ENCODE measurements around the gene PINK1.

Gene PINK1

GRCh38 chr1:20645414-20645813 is 12.2 kb downstream of the PINK1 start:
- Histone ChIP-seq H4K20me1 (ENCODE audit: insufficient read depth, low read length) (no peaks in the 10 kb centered on the region), H3K36me3 (ENCODE audit: insufficient read depth, low read length) (peaks cover 16% of the 10 kb centered on the region), H3K4me3 (ENCODE audit: low read depth, low read length, poor library complexity, severe bottlenecking) (no peak overlapping the region), H3F3A (ENCODE audit: insufficient read depth, low read length) (no peaks in the 10 kb centered on the region), H3K9me3 (ENCODE audit: low read length) (no peaks in the 10 kb centered on the region), H2AFZ (ENCODE audit: low read length) (no peak overlapping the region), H3K27me3 (ENCODE audit: insufficient read depth, low read length) (no peaks in the 10 kb centered on the region; the same call in 1 of the 2 replicates), H3K4me1 (ENCODE audit: insufficient read depth, low read length, severe bottlenecking) (no peaks in the 10 kb centered on the region), H3K79me2 (ENCODE audit: insufficient read depth, low read length) (no peaks in the 10 kb centered on the region), H3K27ac (ENCODE audit: low read depth, low read length, poor library complexity, severe bottlenecking) (no peak overlapping the region), H3K9ac (ENCODE audit: low read length) (no peak overlapping the region), H3K4me2 (ENCODE audit: low read length) (no peak overlapping the region), H3K9me2 (ENCODE audit: low read depth, low read length) (no peaks in the 10 kb centered on the region)
- TF ChIP-seq CTCF (IDR thresholded peaks at IDR 0.05; ENCODE audit: low read length) (no peak), EZH2 (IDR thresholded peaks at IDR 0.05; ENCODE audit: borderline replicate concordance, low read length) (no peak)

GRCh38 chr1:20648438-20648837 is 15.2 kb downstream of the PINK1 start:
- Histone ChIP-seq H3K27me3 (ENCODE audit: insufficient read depth, low read length) (no peaks in the 10 kb centered on the region), H3K4me3 (ENCODE audit: low read depth, low read length, poor library complexity, severe bottlenecking) (no peak overlapping the region), H3K9ac (ENCODE audit: low read length) (no peak overlapping the region), H3F3A (ENCODE audit: insufficient read depth, low read length) (no peaks in the 10 kb centered on the region), H3K4me1 (ENCODE audit: insufficient read depth, low read length, severe bottlenecking) (no peaks in the 10 kb centered on the region), H3K9me3 (ENCODE audit: low read length) (no peaks in the 10 kb centered on the region), H3K27ac (ENCODE audit: low read depth, low read length, poor library complexity, severe bottlenecking) (no peak overlapping the region), H2AFZ (ENCODE audit: low read length) (no peak overlapping the region), H3K4me2 (ENCODE audit: low read length) (no peak overlapping the region), H3K9me2 (ENCODE audit: low read depth, low read length) (no peaks in the 10 kb centered on the region), H4K20me1 (ENCODE audit: insufficient read depth, low read length) (no peaks in the 10 kb centered on the region), H3K36me3 (ENCODE audit: insufficient read depth, low read length) (peaks cover 44% of the 10 kb centered on the region), H3K79me2 (ENCODE audit: insufficient read depth, low read length) (no peaks in the 10 kb centered on the region)
- TF ChIP-seq CTCF (IDR thresholded peaks at IDR 0.05; ENCODE audit: low read length) (no peak), EZH2 (IDR thresholded peaks at IDR 0.05; ENCODE audit: borderline replicate concordance, low read length) (no peak)

- Histone ChIP-seq H3K27me3 (ENCODE audit: insufficient read depth, low read length) (no peaks in the 10 kb centered on the region), H3K79me2 (ENCODE audit: insufficient read depth, low read length) (no peaks in the 10 kb centered on the region), H3K4me1 (ENCODE audit: insufficient read depth, low read length, severe bottlenecking) (no peaks in the 10 kb centered on the region), H3K27ac (ENCODE audit: low read depth, low read length, poor library complexity, severe bottlenecking) (no peak overlapping the region), H2AFZ (ENCODE audit: low read length) (no peak overlapping the region), H3K4me2 (ENCODE audit: low read length) (no peak overlapping the region), H3K4me3 (ENCODE audit: low read depth, low read length, poor library complexity, severe bottlenecking) (no peak overlapping the region), H3K9me2 (ENCODE audit: low read depth, low read length) (no peaks in the 10 kb centered on the region), H3F3A (ENCODE audit: insufficient read depth, low read length) (no peaks in the 10 kb centered on the region), H3K36me3 (ENCODE audit: insufficient read depth, low read length) (peaks cover 49% of the 10 kb centered on the region), H4K20me1 (ENCODE audit: insufficient read depth, low read length) (no peaks in the 10 kb centered on the region), H3K9me3 (ENCODE audit: low read length) (no peaks in the 10 kb centered on the region), H3K9ac (ENCODE audit: low read length) (no peak overlapping the region)
- TF ChIP-seq CTCF (IDR thresholded peaks at IDR 0.05; ENCODE audit: low read length) (no peak), EZH2 (IDR thresholded peaks at IDR 0.05; ENCODE audit: borderline replicate concordance, low read length) (no peak)
Observed at GRCh38 chr1:20648946-20649345, 15.7 kb downstream of the PINK1 start.

Data from OCI-LY1 (cell line).